ENCODE measurements around the gene PABPN1L.

PABPN1L gene

GRCh38 chr16:88861359-88861758 lies 5.1 kb downstream of the PABPN1L start:
- no peak for DNase-seq (ENCODE audit: low spot score)
- Histone ChIP-seq H3K27ac (no peak overlapping the region), H3K4me3 (no peak overlapping the region)
- no peak for TF ChIP-seq CTCF (IDR thresholded peaks at IDR 0.05)

- TF ChIP-seq CTCF (IDR thresholded peaks at IDR 0.05), result no peak
- H3K4me3 ChIP-seq, result no peak overlapping the region
- no peak overlapping the region for H3K27ac ChIP-seq
- DNase-seq (ENCODE audit: low spot score), result no peak
These were observed 6.9 kb downstream of the PABPN1L start for GRCh38 chr16:88859381-88860091.

- H3K27ac ChIP-seq, result peak overlapping the region; percentile 78 to 90
- no peak for DNase-seq (ENCODE audit: low spot score)
- H3K4me3 ChIP-seq, result peak overlapping the region; percentile 95
- TF ChIP-seq CTCF (IDR thresholded peaks at IDR 0.05), result no peak
These were observed 8.6 kb downstream of the PABPN1L start for GRCh38 chr16:88857728-88858339.

GRCh38 chr16:88856828-88857727 lies 9.4 kb downstream of the PABPN1L start, which contains the start of the genes GALNS and TRAPPC2L:
Gene GALNS, minus strand, starts transcription at chr16:88856947. Its CDS starts 70 bp downstream, at chr16:88856877.
Gene TRAPPC2L, plus strand, starts transcription at chr16:88857127. Its CDS starts 24 bp downstream, at chr16:88857151.
- peak within 1 kb of the TSS; percentile 95 for H3K4me3 ChIP-seq
- peak within 1 kb of the TSS; percentile 78 to 90 for H3K27ac ChIP-seq
- DNase-seq (ENCODE audit: low spot score), result peak; percentile 97
- TF ChIP-seq CTCF (IDR thresholded peaks at IDR 0.05), result no peak

- peak overlapping the region; percentile 78 to 90 for H3K27ac ChIP-seq
- H3K4me3 ChIP-seq, result peak overlapping the region; percentile 95
- TF ChIP-seq CTCF (IDR thresholded peaks at IDR 0.05), result no peak
- no peak for DNase-seq (ENCODE audit: low spot score)
These were observed 10.2 kb downstream of the PABPN1L start for GRCh38 chr16:88856122-88856827.

GRCh38 chr16:88855736-88856121 lies 10.7 kb downstream of the PABPN1L start:
- TF ChIP-seq CTCF (IDR thresholded peaks at IDR 0.05), result no peak
- no peak for DNase-seq (ENCODE audit: low spot score)
- Histone ChIP-seq H3K4me3 (peak overlapping the region; percentile 95), H3K27ac (peak overlapping the region; percentile 78 to 90)
